ENCODE data around the gene GDA. TPM values are rescaled to one million over a fixed set of nuclear protein-coding genes. Genes with fewer than 3 reads are reported as not detected.

GDA gene
- total RNA-seq, 1 experiment from 2014 or later = 3.6 TPM

DNA sequence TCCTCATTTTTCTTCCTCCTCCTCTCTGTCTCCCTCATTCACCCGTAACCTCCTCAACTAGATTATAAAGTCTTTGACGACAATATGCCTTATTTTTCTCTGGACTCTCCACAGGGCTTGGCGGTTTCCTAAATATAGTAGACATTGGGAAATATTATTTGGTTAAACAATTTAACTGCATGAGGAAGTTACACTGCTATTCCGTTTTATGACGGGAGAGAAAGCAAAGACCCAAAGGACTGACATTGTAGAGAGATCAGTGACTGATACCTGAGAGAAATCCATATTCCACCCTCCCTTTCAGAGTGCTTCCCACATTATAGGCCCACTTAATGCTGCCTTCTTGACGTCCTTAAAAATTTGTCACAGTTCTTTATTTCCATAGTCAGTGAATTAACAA lies 51.2 kb downstream of the GDA start:
- no peak overlapping the region for H2BK120ac ChIP-seq (ENCODE audit: low read depth, low read length, poor library complexity, severe bottlenecking)
- H4K8ac ChIP-seq (replicated peaks; ENCODE audit: insufficient read length, low read depth, low read length) = no peak overlapping the region

More for the DNA sequence above, 51.2 kb downstream of the GDA start:
- H3T11ph ChIP-seq (ENCODE audit: low read length) = no peak overlapping the region
- no peak overlapping the region for H3K18ac ChIP-seq (ENCODE audit: insufficient read length, low read depth, low read length)
- H3K14ac ChIP-seq (ENCODE audit: insufficient read depth, low read length) = no peak overlapping the region
- no peaks in the 10 kb centered on the region; the same call in 1 of the 2 replicates for H3K4me1 ChIP-seq (ENCODE audit: insufficient read depth, low read length)
- no peaks in the 10 kb centered on the region for H3K23me2 ChIP-seq (ENCODE audit: insufficient read length, low read depth, low read length, poor library complexity, severe bottlenecking)
- Mint-ChIP-seq H3K9me3 (no peaks in the 10 kb centered on the region), H3K4me3 (no peak overlapping the region), H3K36me3 (ENCODE audit: insufficient read depth in 1 of 3, low read depth in 3 of 3) (peaks cover 0 to 4% (median 3%) of the 10 kb centered on the region in 3 experiments; a peak in 3 of 7 replicates), H3K27ac (no peak overlapping the region), H3K4me1 (peaks cover 0 to 3% of the 10 kb centered on the region in 2 experiments; a peak in 1 of 4 replicates), H3K27me3 (ENCODE audit: low read depth) (no peaks in the 10 kb centered on the region; the same call in 1 of the 2 replicates)
- WGBS (ENCODE audit: extremely low coverage, insufficient read length, low lambda C conversion rate) = no CpG with 5 or more reads among the region's 6 CpGs
- H2BK12ac ChIP-seq (ENCODE audit: insufficient read length, low read depth, low read length) = no peak overlapping the region
- no peaks in the 10 kb centered on the region for H3K79me2 ChIP-seq (ENCODE audit: insufficient read depth, low read length)
- H3K56ac ChIP-seq (ENCODE audit: insufficient read length, low read depth, low read length) = no peak overlapping the region
- no peak overlapping the region for H2AFZ ChIP-seq (ENCODE audit: low read length)
- H3K9me3 ChIP-seq (ENCODE audit: control insufficient read depth, low read depth, low read length) = no peaks in the 10 kb centered on the region
- H2BK15ac ChIP-seq (ENCODE audit: low read depth, low read length) = no peak overlapping the region
- TF ChIP-seq, protein P1, sequence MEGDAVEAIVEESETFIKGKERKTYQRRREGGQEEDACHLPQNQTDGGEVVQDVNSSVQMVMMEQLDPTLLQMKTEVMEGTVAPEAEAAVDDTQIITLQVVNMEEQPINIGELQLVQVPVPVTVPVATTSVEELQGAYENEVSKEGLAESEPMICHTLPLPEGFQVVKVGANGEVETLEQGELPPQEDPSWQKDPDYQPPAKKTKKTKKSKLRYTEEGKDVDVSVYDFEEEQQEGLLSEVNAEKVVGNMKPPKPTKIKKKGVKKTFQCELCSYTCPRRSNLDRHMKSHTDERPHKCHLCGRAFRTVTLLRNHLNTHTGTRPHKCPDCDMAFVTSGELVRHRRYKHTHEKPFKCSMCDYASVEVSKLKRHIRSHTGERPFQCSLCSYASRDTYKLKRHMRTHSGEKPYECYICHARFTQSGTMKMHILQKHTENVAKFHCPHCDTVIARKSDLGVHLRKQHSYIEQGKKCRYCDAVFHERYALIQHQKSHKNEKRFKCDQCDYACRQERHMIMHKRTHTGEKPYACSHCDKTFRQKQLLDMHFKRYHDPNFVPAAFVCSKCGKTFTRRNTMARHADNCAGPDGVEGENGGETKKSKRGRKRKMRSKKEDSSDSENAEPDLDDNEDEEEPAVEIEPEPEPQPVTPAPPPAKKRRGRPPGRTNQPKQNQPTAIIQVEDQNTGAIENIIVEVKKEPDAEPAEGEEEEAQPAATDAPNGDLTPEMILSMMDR (conservative IDR thresholded peaks at IDR 0.05) = no peak
- H3K27ac ChIP-seq (ENCODE audit: insufficient read length, low read depth, low read length) = no peak overlapping the region
- DNase-seq = no peak
- H2BK5ac ChIP-seq (ENCODE audit: insufficient read length, low read length) = no peak overlapping the region
- H4K20me1 ChIP-seq (ENCODE audit: control insufficient read depth, insufficient read depth, insufficient read length) = no peaks in the 10 kb centered on the region
- H3K4me2 ChIP-seq (ENCODE audit: insufficient read depth, insufficient read length, low read length) = no peak overlapping the region
- H3K23ac ChIP-seq (ENCODE audit: insufficient read length, low read depth, low read length) = no peak overlapping the region
- no peak overlapping the region for H2BK20ac ChIP-seq (ENCODE audit: low read depth, low read length, poor library complexity, severe bottlenecking)
- H2AK5ac ChIP-seq (ENCODE audit: insufficient read length, low read length) = no peak overlapping the region
- H3K9ac ChIP-seq (ENCODE audit: extremely low read depth, insufficient read length, low read length) = no peak overlapping the region
- H3K4ac ChIP-seq (ENCODE audit: low read depth, low read length) = no peak overlapping the region
- H4K91ac ChIP-seq (ENCODE audit: insufficient read length, low read depth, low read length) = no peak overlapping the region
- H3K27me3 ChIP-seq (ENCODE audit: insufficient read depth, low read length) = no peaks in the 10 kb centered on the region
- H4K5ac ChIP-seq (ENCODE audit: insufficient read length, low read depth, low read length) = no peak overlapping the region
- H3K79me1 ChIP-seq (ENCODE audit: insufficient read depth, low read depth, low read length, poor library complexity, severe bottlenecking) = no peaks in the 10 kb centered on the region

All from H9 (cell line).